SK-N-SH (cell line): ENCODE results near the gene S100A2. TPM values are rescaled to one million over a fixed set of nuclear protein-coding genes. Genes with fewer than 3 reads are reported as not detected.

Experiments
- CTCF ChIA-PET: fragments of 300-600, 350-600 bp; formaldehyde crosslinking; extraction: SDS; loops from one replicate; lab custom pipeline; 2021; lab: Yijun Ruan, JAX
- POLR2A ChIA-PET: fragments of 350-600 bp; sonication (Branson Sonifier 250); formaldehyde crosslinking; extraction: SDS; loops from one replicate; lab custom pipeline; 2020; ENCODE audit warnings: antibody characterized with exemption, inconsistent platforms; lab: Yijun Ruan, JAX
- DNase-seq: peaks from one replicate; pipeline ENCODE4 v3.0.0; 2012
- H2AFZ ChIP-seq: fragments of 200-600 bp; sonication (generic); 2 replicates; pipeline ENCODE4 v1.8.1; 2016; ENCODE audit warnings: antibody characterized with exemption, mild to moderate bottlenecking, low read depth
- H3F3A ChIP-seq: fragments of 200-600 bp; sonication (generic); replicated peaks from 2 replicates; pipeline ENCODE3; 2016; ENCODE audit warnings: antibody characterized with exemption, mild to moderate bottlenecking; ENCODE audit not compliant: insufficient read depth
- H3K27ac ChIP-seq, 2 experiments: fragments of 200-500 bp in 1 of 2; fragments of 200-600 bp in 1 of 2; sonication (Bioruptor generic) in 1 of 2; sonication (generic), shearing (Covaris generic) in 1 of 2; 2 replicates each; pipeline versions ENCODE4 v1.5.1 to v1.6.1; 2014 to 2016; ENCODE audit warnings: low read depth in 2 of 2, inconsistent platforms in 1 of 2, low read length in 1 of 2, mild to moderate bottlenecking in 1 of 2, mixed read lengths in 1 of 2
- H3K27me3 ChIP-seq: fragments of 200-600 bp; sonication (generic), shearing (Covaris generic); 2 replicates; pipeline ENCODE4 v1.6.1; 2016; ENCODE audit warnings: mixed run types; ENCODE audit not compliant: insufficient read depth
- H3K36me3 ChIP-seq, 2 experiments: fragments of 200-500 bp in 1 of 2; fragments of 200-600 bp in 1 of 2; sonication (Bioruptor generic) in 1 of 2; sonication (generic) in 1 of 2; replicated peaks in 1 of 2; 2 replicates each; pipeline versions ENCODE3 to v1.5.1; 2014 to 2016; ENCODE audit warnings: low read length in 1 of 2, mild to moderate bottlenecking in 1 of 2; ENCODE audit not compliant: insufficient read depth in 2 of 2, control insufficient read depth in 1 of 2
- H3K4me1 ChIP-seq, 2 experiments: fragments of 200-500 bp in 1 of 2; fragments of 200-600 bp in 1 of 2; sonication (Bioruptor generic) in 1 of 2; sonication (generic), shearing (Covaris generic) in 1 of 2; 2 replicates each; pipeline versions ENCODE4 v1.5.1 to v1.6.1; 2014 to 2016; ENCODE audit warnings: low read depth in 1 of 2, low read length in 1 of 2, mixed run types in 1 of 2; ENCODE audit not compliant: insufficient read depth in 2 of 2, control insufficient read depth in 1 of 2
- H3K4me2 ChIP-seq: fragments of 200-600 bp; sonication (generic), shearing (Covaris generic); 2 replicates; pipeline ENCODE4 v1.6.1; 2017; ENCODE audit warnings: mixed run types
- H3K4me3 ChIP-seq, 2 experiments: fragments of 200-500 bp in 1 of 2; fragments of 200-600 bp in 1 of 2; sonication (Bioruptor generic) in 1 of 2; sonication (generic), shearing (Covaris generic) in 1 of 2; 2 replicates each; pipeline versions ENCODE4 v1.5.1 to v1.8.1; 2014 to 2016; ENCODE audit warnings: low read depth in 2 of 2, inconsistent platforms in 1 of 2, low read length in 1 of 2, mild to moderate bottlenecking in 1 of 2, mixed read lengths in 1 of 2, moderate library complexity in 1 of 2
- H3K79me2 ChIP-seq: fragments of 200-600 bp; sonication (generic); 2 replicates; pipeline ENCODE4 v1.8.1; 2017; ENCODE audit warnings: mild to moderate bottlenecking; ENCODE audit not compliant: insufficient read depth
- H3K9ac ChIP-seq: fragments of 200-600 bp; sonication (generic); 2 replicates; pipeline ENCODE4 v1.6.1; 2017; ENCODE audit warnings: mixed run types
- H3K9me2 ChIP-seq: fragments of 200-600 bp; sonication (generic); 2 replicates; pipeline ENCODE4 v1.6.1; 2017; ENCODE audit warnings: mixed run types
- H3K9me3 ChIP-seq: fragments of 200-600 bp; sonication (generic); 2 replicates; pipeline ENCODE4 v1.6.1; 2017; ENCODE audit warnings: mixed run types, mild to moderate bottlenecking, moderate library complexity
- H4K20me1 ChIP-seq: fragments of 200-600 bp; sonication (generic); 2 replicates; pipeline ENCODE4 v1.6.1; 2017; ENCODE audit warnings: mild to moderate bottlenecking, mixed run types; ENCODE audit not compliant: insufficient read depth
- CHD2 ChIP-seq: fragments of 150-350 bp; IDR thresholded peaks from 2 replicates; pipeline ENCODE4 v1.6.1; 2018; ENCODE audit warnings: low read length; ENCODE audit not compliant: partially characterized antibody
- EP300 ChIP-seq, 2 experiments: IDR thresholded peaks; 2 replicates each; pipeline versions ENCODE4 v1.4.0 to v1.6.1; 2012; ENCODE audit warnings: borderline replicate concordance in 1 of 2, low read depth in 1 of 2, low read length in 1 of 2
- EZH2phosphoT487 ChIP-seq: fragments of 200-600 bp; sonication (generic); IDR thresholded peaks from 2 replicates; pipeline ENCODE4 v1.6.1; 2017; ENCODE audit warnings: low read depth, mixed run types, mild to moderate bottlenecking, antibody characterized with exemption, moderate library complexity, borderline replicate concordance
- FOSL2 ChIP-seq: IDR thresholded peaks from 2 replicates; pipeline ENCODE4 v1.4.0; 2012; ENCODE audit warnings: low read depth, mild to moderate bottlenecking, moderate library complexity, borderline replicate concordance
- FOXJ3 ChIP-seq: sonication (generic); formaldehyde crosslinking; IDR thresholded peaks from 2 replicates; pipeline ENCODE4 v1.5.1; 2020; ENCODE audit warnings: mild to moderate bottlenecking, missing genetic modification reagents
- FOXM1 ChIP-seq: IDR thresholded peaks from 2 replicates; pipeline ENCODE4 v1.4.0; 2012; ENCODE audit warnings: low read depth, mild to moderate bottlenecking
- GATA2 ChIP-seq: sonication (generic); formaldehyde crosslinking; IDR thresholded peaks from 2 replicates; pipeline ENCODE4 v1.5.0; 2020; ENCODE audit warnings: mild to moderate bottlenecking, missing genetic modification reagents
- MXI1 ChIP-seq: IDR thresholded peaks from 2 replicates; pipeline ENCODE4 v1.6.1; 2012; ENCODE audit warnings: mild to moderate bottlenecking, low read depth, low read length, improper control_type of control experiment
- NRF1 ChIP-seq: IDR thresholded peaks from 2 replicates; pipeline ENCODE4 v1.6.1; 2012; ENCODE audit warnings: low read depth, mild to moderate bottlenecking, low read length
- RAD21 ChIP-seq: IDR thresholded peaks from 2 replicates; pipeline ENCODE4 v1.6.1; 2012; ENCODE audit warnings: mild to moderate bottlenecking, low read length
- RCOR1 ChIP-seq: fragments of 150-350 bp; IDR thresholded peaks from 2 replicates; pipeline ENCODE4 v1.6.1; 2017; ENCODE audit warnings: antibody characterized with exemption, low read length
- RFX5 ChIP-seq: IDR thresholded peaks from 2 replicates; pipeline ENCODE4 v1.6.1; 2012; ENCODE audit warnings: mild to moderate bottlenecking, improper control_type of control experiment, low read length
- RXRA ChIP-seq: IDR thresholded peaks from 2 replicates; pipeline ENCODE4 v1.4.0; 2012; ENCODE audit warnings: low read depth, mild to moderate bottlenecking, borderline replicate concordance
- SIN3A ChIP-seq: IDR thresholded peaks from 2 replicates; pipeline ENCODE4 v1.6.1; 2012; ENCODE audit warnings: low read depth, mild to moderate bottlenecking, low read length, moderate library complexity, borderline replicate concordance
- SMC3 ChIP-seq: IDR thresholded peaks from 2 replicates; pipeline ENCODE4 v1.6.1; 2012; ENCODE audit warnings: low read depth, low read length, improper control_type of control experiment
- TCF12 ChIP-seq: IDR thresholded peaks from 2 replicates; pipeline ENCODE4 v1.4.0; 2012
- TEAD4 ChIP-seq: IDR thresholded peaks from 2 replicates; pipeline ENCODE4 v1.4.0; 2012; ENCODE audit warnings: mild to moderate bottlenecking, borderline replicate concordance; ENCODE audit not compliant: insufficient read depth
- USF2 ChIP-seq: fragments of 150-350 bp; IDR thresholded peaks from 2 replicates; pipeline ENCODE4 v1.6.1; 2017; ENCODE audit warnings: antibody characterized with exemption, low read length, low read depth, borderline replicate concordance
- YY1 ChIP-seq: IDR thresholded peaks from 2 replicates; pipeline ENCODE4 v1.4.0; 2012; ENCODE audit warnings: low read depth, mild to moderate bottlenecking
- ZBTB33 ChIP-seq: IDR thresholded peaks from 2 replicates; pipeline ENCODE4 v1.4.0; 2012; ENCODE audit warnings: low read depth, borderline replicate concordance
- WGBS: methylation state at CpG from one replicate; pipeline ENCODE4 v1.1.6; 2017; ENCODE audit warnings: low lambda C conversion rate; 5-methylcytosine and 5-hydroxymethylcytosine counted together
- polyA plus RNA-seq, 3 experiments: library from polyadenylated mRNA; depleted of rRNA; stranded (reverse); fragments of >200 nt; gene quantifications; 2 replicates each; pipeline ENCODE4 v1.2.3, GENCODE V29; 2012
- TF ChIP-seq, protein P1 (sequence below): fragments of 150-350 bp; IDR thresholded peaks from 2 replicates; pipeline ENCODE4 v1.6.1; 2016; ENCODE audit warnings: mild to moderate bottlenecking, low read depth, low read length

S100A2 gene
- polyA plus RNA-seq, 1 of the 3 experiments (the other 2 are of a cell fraction): 31.4 TPM

GRCh38 chr1:153568367-153569099 lies 2.9 kb upstream of the S100A2 start (continued):
- TF ChIP-seq, protein P1, sequence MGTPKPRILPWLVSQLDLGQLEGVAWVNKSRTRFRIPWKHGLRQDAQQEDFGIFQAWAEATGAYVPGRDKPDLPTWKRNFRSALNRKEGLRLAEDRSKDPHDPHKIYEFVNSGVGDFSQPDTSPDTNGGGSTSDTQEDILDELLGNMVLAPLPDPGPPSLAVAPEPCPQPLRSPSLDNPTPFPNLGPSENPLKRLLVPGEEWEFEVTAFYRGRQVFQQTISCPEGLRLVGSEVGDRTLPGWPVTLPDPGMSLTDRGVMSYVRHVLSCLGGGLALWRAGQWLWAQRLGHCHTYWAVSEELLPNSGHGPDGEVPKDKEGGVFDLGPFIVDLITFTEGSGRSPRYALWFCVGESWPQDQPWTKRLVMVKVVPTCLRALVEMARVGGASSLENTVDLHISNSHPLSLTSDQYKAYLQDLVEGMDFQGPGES: no peak
- TF ChIP-seq ZBTB33: no peak
- no peak for TF ChIP-seq FOXJ3 (CRISPR knock-in tag)
- TF ChIP-seq EZH2phosphoT487: no peak
- peak; percentile 33; the same call in 1 of the 2 replicates for TF ChIP-seq NRF1
- TF ChIP-seq YY1: no peak
- TF ChIP-seq TEAD4: no peak
- TF ChIP-seq USF2: no peak

GRCh38 chr1:153567621-153568366 lies 2.1 kb upstream of the S100A2 start:
- H3K36me3 ChIP-seq: no peaks in the 10 kb centered on the region
- ChIA-PET CTCF (interaction anchor here (0.6 to 7.4 kb wide), 35 partner anchors 9 to 418 kb away, joined by 3 to 283 read pairs (median 5); partner anchors contain the start of genes CHTOP, ILF2, RAB13 and S100A3), POLR2A (no interaction called here)
- no peak overlapping the region; the same call in 1 of the 2 replicates for H2AFZ ChIP-seq
- DNase-seq: no peak
- no peaks in the 10 kb centered on the region for H4K20me1 ChIP-seq
- H3K9me3 ChIP-seq: no peaks in the 10 kb centered on the region
- H3F3A ChIP-seq: peaks cover 19% of the 10 kb centered on the region
- H3K4me1 ChIP-seq: peaks cover 33 to 45% of the 10 kb centered on the region in 2 experiments
- no peaks in the 10 kb centered on the region for H3K9me2 ChIP-seq
- H3K79me2 ChIP-seq: peaks cover 23% of the 10 kb centered on the region
- no peak overlapping the region for H3K4me3 ChIP-seq
- peak overlapping the region; percentile 36; the same call in 1 of the 2 replicates for H3K9ac ChIP-seq
- 77% methylated on average over 22 of the region's 22 CpGs for WGBS
- peak overlapping the region; percentile 95 to 99 for H3K27ac ChIP-seq
- H3K4me2 ChIP-seq: no peak overlapping the region; the same call in 1 of the 2 replicates
- no peaks in the 10 kb centered on the region for H3K27me3 ChIP-seq
- TF ChIP-seq SIN3A: no peak
- no peak for TF ChIP-seq GATA2 (CRISPR knock-in tag)
- TF ChIP-seq RCOR1: no peak
- TF ChIP-seq RAD21: no peak
- TF ChIP-seq RXRA: no peak
- TF ChIP-seq SMC3: no peak
- TF ChIP-seq TEAD4: no peak
- TF ChIP-seq FOSL2: no peak
- TF ChIP-seq FOXM1: no peak
- no peak for TF ChIP-seq RFX5
- no peak for TF ChIP-seq MXI1
- TF ChIP-seq EP300 (IDR thresholded peaks at IDR 0.05; ENCODE audit: borderline replicate concordance in 1 of 2, low read depth in 1 of 2, low read length in 1 of 2): no peak
- no peak for TF ChIP-seq ZBTB33
- TF ChIP-seq CHD2: no peak
- TF ChIP-seq EZH2phosphoT487: no peak
- TF ChIP-seq TCF12: no peak
